Measurements from ENCODE around the gene CERCAM. TPM values are rescaled to one million over a fixed set of nuclear protein-coding genes. Genes with fewer than 3 reads are reported as not detected.
"Not testable (repeated sequence)": the region's sequence is repeated elsewhere in the genome, so short reads cannot be mapped to it uniquely, and the experiment has no call there.

Gene CERCAM
- total RNA-seq, 6 donors from 2014 or later, result 9.2 to 47.1 (median 15.4) TPM

DNA sequence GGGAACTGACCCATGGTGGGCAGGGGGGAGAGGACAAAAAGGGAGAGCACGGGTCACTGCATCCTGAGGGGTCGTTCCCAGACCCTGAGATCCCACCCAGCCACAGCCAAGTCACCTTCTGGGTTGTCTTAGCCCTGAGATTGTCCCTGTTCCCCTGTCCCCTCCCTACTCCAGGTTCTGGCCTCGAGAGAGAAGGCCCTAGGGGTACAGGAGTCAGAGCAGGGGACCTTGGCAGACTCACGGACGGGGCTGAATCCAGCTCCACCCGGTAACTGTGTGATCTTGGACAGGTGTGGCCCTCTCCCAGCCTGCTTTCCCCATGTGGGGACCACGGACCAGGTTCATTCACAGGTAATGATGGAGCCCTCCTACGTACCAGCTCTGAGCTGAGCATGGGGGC, 11.2 kb upstream of the CERCAM start:
- TF ChIP-seq EP300 (IDR thresholded peaks at IDR 0.05), result no peak
- no peak for TF ChIP-seq POLR2A (IDR thresholded peaks at IDR 0.05)
- TF ChIP-seq, protein P1, sequence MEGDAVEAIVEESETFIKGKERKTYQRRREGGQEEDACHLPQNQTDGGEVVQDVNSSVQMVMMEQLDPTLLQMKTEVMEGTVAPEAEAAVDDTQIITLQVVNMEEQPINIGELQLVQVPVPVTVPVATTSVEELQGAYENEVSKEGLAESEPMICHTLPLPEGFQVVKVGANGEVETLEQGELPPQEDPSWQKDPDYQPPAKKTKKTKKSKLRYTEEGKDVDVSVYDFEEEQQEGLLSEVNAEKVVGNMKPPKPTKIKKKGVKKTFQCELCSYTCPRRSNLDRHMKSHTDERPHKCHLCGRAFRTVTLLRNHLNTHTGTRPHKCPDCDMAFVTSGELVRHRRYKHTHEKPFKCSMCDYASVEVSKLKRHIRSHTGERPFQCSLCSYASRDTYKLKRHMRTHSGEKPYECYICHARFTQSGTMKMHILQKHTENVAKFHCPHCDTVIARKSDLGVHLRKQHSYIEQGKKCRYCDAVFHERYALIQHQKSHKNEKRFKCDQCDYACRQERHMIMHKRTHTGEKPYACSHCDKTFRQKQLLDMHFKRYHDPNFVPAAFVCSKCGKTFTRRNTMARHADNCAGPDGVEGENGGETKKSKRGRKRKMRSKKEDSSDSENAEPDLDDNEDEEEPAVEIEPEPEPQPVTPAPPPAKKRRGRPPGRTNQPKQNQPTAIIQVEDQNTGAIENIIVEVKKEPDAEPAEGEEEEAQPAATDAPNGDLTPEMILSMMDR (IDR thresholded peaks at IDR 0.05), result no peak
- no peak for TF ChIP-seq POLR2AphosphoS5 (IDR thresholded peaks at IDR 0.05)
- DNase-seq (no peak), ATAC-seq (ENCODE audit: low FRiP score in 2 of 2) (no peak)
- no peaks in the 10 kb centered on the region for H3K27me3 ChIP-seq
- no peak overlapping the region for H3K27ac ChIP-seq
- no peaks in the 10 kb centered on the region for H3K9me3 ChIP-seq
- no peaks in the 10 kb centered on the region for H3K36me3 ChIP-seq
- H3K4me1 ChIP-seq, result no peaks in the 10 kb centered on the region
- 60 to 76% methylated on average over 6 to 8 of the region's 8 CpGs for WGBS, 2 donors
- no peak overlapping the region for H3K4me3 ChIP-seq

DNA sequence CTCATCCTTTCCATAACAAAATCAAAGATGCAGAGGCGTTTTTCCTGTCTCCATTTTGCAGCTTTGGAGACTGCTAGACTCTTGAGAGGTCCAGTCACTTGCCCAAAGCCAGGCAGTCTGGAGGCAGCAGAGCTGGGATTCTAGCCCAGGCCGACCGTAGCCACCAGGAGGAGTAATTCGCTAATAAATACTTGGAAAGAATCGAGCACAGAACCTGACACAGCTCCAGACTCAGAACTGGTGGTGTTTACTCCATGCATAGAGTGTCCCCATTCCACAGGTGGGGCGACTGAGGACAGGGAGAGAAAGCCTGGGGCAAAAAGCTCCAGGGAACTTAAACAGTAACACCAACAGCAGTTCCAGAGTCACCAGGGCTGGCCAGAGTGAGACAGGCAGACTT, 10.7 kb upstream of the CERCAM start:
- DNase-seq (no peak), ATAC-seq (ENCODE audit: low FRiP score in 2 of 2) (no peak)
- Histone ChIP-seq H3K4me3 (no peak overlapping the region), H3K27ac (no peak overlapping the region), H3K27me3 (no peaks in the 10 kb centered on the region), H3K4me1 (no peaks in the 10 kb centered on the region), H3K36me3 (no peaks in the 10 kb centered on the region), H3K9me3 (no peaks in the 10 kb centered on the region)
- WGBS, 2 donors, result 38 to 55% methylated on average over 5 to 6 of the region's 6 CpGs
- TF ChIP-seq EP300 (IDR thresholded peaks at IDR 0.05) (no peak), POLR2A (IDR thresholded peaks at IDR 0.05) (no peak), POLR2AphosphoS5 (IDR thresholded peaks at IDR 0.05) (no peak)
- TF ChIP-seq, protein P1 (IDR thresholded peaks at IDR 0.05), result no peak

DNA sequence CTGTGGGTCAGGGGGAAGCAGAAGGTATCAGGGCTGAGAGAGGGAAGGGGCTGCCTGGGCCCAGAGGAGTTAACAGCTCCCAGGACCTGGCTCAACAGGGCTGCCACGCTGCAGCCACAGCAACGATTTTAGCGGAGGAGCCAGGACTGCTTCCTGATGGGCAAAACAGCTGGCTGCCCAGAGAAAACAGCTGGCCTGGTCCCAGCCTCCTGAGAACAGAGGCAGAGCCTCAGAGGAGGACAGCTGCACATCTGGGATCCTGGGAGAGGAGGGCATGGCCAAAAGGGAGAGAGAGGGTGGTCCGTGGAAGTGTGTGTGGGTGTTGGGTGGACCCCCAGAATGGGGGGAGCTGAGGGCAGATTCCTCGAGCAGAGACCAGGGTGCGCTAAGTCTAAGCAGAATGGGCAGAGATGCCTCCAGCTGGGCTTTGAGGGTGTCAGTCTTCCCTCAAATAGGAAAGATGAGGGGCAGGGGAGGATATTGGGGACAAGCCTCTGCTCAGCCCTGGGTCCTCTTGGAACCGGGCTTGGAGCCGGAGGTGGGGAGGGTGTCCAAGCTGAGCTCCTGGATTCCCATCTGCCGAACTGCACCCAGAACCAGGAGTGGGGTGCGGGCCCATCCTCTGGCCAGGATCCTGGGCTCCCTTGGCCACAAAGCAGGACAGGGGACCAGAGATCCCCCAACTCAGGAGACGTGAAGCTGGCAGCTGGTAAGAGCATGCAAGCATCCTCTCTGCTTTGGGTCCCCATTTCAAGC, 9.1 kb upstream of the CERCAM start:
- H3K27me3 ChIP-seq, result no peaks in the 10 kb centered on the region
- no peak for TF ChIP-seq POLR2A (IDR thresholded peaks at IDR 0.05)
- no peak for TF ChIP-seq EP300 (IDR thresholded peaks at IDR 0.05)
- TF ChIP-seq POLR2AphosphoS5 (IDR thresholded peaks at IDR 0.05), result no peak
- TF ChIP-seq, protein P1 (IDR thresholded peaks at IDR 0.05), result no peak
- H3K4me1 ChIP-seq, result no peaks in the 10 kb centered on the region
- ATAC-seq (ENCODE audit: low FRiP score in 2 of 2), result no peak
- no peaks in the 10 kb centered on the region for H3K36me3 ChIP-seq
- H3K9me3 ChIP-seq, result no peaks in the 10 kb centered on the region
- no peak overlapping the region for H3K4me3 ChIP-seq
- WGBS, 2 donors, result 51 to 63% methylated on average over 10 to 11 of the region's 11 CpGs
- no peak for DNase-seq
- H3K27ac ChIP-seq, result no peak overlapping the region

DNA sequence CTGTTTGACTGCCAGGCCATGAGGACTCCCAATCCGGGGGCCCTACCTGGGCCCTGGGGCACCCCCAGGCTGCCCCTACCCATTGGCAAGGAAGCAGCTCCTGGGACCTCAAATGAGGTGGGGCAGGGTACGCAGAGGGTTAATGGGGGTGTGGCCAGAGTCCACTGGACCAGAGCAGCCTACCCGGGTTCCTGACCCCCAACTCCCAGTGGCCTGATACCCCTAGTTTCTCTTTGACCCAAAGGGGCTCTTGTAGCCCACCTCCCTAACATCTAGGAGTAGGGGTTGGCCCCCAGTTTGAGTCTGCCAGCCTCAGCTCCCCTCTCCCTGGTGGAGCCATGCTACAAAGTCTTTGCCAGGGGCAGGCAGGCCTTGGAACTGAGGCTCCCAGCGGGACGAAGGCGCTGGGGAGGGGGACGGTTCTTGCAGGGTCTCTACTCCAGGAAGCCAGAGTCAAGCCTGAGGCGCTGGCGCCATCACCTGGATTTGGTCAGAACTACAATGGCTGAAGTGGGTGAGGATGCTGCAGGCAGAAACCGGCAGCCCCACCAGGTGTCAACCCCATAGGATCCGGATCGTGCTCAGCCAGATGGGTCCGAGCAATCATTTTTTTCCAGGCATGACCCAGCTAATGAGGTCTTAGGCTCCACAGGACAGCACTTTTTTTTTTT, 8.4 kb upstream of the CERCAM start:
- ATAC-seq (ENCODE audit: low FRiP score in 2 of 2) (peak in 1 of 2 donors; percentile 46), DNase-seq (peak in 1 of 2 donors; percentile 50)
- no peaks in the 10 kb centered on the region for H3K36me3 ChIP-seq
- H3K4me3 ChIP-seq, result no peak overlapping the region
- TF ChIP-seq, protein P1 (IDR thresholded peaks at IDR 0.05), result peak; percentile 43 to 73 (median 55)
- TF ChIP-seq POLR2AphosphoS5 (IDR thresholded peaks at IDR 0.05), result no peak
- no peak for TF ChIP-seq EP300 (IDR thresholded peaks at IDR 0.05)
- no peak overlapping the region for H3K27ac ChIP-seq
- H3K27me3 ChIP-seq, result no peaks in the 10 kb centered on the region
- H3K4me1 ChIP-seq, result no peaks in the 10 kb centered on the region
- no peaks in the 10 kb centered on the region for H3K9me3 ChIP-seq
- WGBS, 2 donors, result 15 to 20% methylated on average over 8 to 13 of the region's 13 CpGs

DNA sequence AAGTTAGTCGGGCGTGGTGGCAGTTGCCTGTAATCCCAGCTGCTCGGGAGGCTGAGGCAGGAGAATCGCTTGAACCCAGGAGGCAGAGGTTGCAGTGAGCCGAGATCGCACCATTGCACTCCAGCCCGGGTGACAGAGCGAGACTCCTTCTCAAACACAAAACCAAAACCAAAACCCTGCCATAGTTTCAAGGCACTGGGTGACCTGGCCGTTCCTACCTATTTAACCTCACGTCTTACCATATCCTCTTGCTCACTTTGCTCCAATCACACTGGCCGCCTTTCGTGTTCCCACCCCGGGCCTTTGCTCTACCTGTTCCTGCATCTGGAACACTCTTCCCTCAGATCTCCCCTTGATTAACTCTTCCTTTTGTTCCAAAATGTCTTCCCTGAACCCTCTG, 6.9 kb upstream of the CERCAM start:
- not testable (repeated sequence) for H3K4me1 ChIP-seq; H3K27ac ChIP-seq; H3K36me3 ChIP-seq; H3K9me3 ChIP-seq; H3K4me3 ChIP-seq; ATAC-seq (ENCODE audit: low FRiP score in 2 of 2); DNase-seq; H3K27me3 ChIP-seq
- WGBS, 2 donors, result 88 to 95% methylated on average over 13 of the region's 13 CpGs
